Chondrocyte (in vitro differentiated cells): ENCODE data around the gene ANAPC1. TPM values are rescaled to one million over a fixed set of nuclear protein-coding genes. Genes with fewer than 3 reads are reported as not detected.
"Not testable (repeated sequence)": the region's sequence is repeated elsewhere in the genome, so short reads cannot be mapped to it uniquely, and the experiment has no call there.

Experiments
- DNase-seq: peaks from one replicate; pipeline ENCODE4 v3.0.0; 2021; ENCODE audit warnings: mixed read lengths, low spot score
- H3K27ac Mint-ChIP-seq: one replicate; pipeline ENCODE4 v1.8.0; 2021; ENCODE audit warnings: mild to moderate bottlenecking, moderate library complexity, mixed read lengths; ENCODE audit not compliant: unreplicated experiment
- H3K27me3 Mint-ChIP-seq: 2 replicates; pipeline ENCODE4 v1.8.0; 2021; ENCODE audit warnings: low read depth, mixed read lengths
- H3K36me3 Mint-ChIP-seq: 2 replicates; pipeline ENCODE4 v1.8.0; 2021; ENCODE audit warnings: low read depth, mixed read lengths
- H3K4me1 Mint-ChIP-seq: 2 replicates; pipeline ENCODE4 v1.8.0; 2021; ENCODE audit warnings: low read depth, mild to moderate bottlenecking, mixed read lengths
- H3K4me3 Mint-ChIP-seq: one replicate; pipeline ENCODE4 v1.8.0; 2021; ENCODE audit warnings: mild to moderate bottlenecking, moderate library complexity, mixed read lengths; ENCODE audit not compliant: unreplicated experiment
- H3K9me3 Mint-ChIP-seq: 2 replicates; pipeline ENCODE4 v1.8.0; 2021; ENCODE audit warnings: low read depth, mixed read lengths
- CTCF ChIP-seq: fragments of 200-600 bp; sonication (generic); IDR thresholded peaks from 2 replicates; pipeline ENCODE4 v1.5.0; 2021; ENCODE audit warnings: antibody characterized with exemption, mild to moderate bottlenecking, moderate library complexity
- microRNA-seq: library from miRNA; unstranded; fragments of <30 nt; microRNA quantifications from one replicate; pipeline ENCODE4 v1.2.0, GENCODE V29; 2020; ENCODE audit warnings: borderline number of aligned reads
- total RNA-seq: library from RNA; stranded (reverse); gene quantifications from 3 replicates; pipeline ENCODE4 v1.2.1, GENCODE V29; 2021

The ANAPC1 gene
- total RNA-seq, 1 donor from 2014 or later: 21.7 TPM

- H3K4me3 Mint-ChIP-seq, H3K36me3 Mint-ChIP-seq, H3K4me1 Mint-ChIP-seq, H3K27me3 Mint-ChIP-seq, H3K9me3 Mint-ChIP-seq, H3K27ac Mint-ChIP-seq, DNase-seq: not testable (repeated sequence)
- TF ChIP-seq CTCF: peak; percentile 51
These were observed 158.3 kb downstream of the ANAPC1 start for GRCh38 chr2:111725742-111726141.

- H3K4me1 Mint-ChIP-seq, H3K36me3 Mint-ChIP-seq, H3K27me3 Mint-ChIP-seq, H3K4me3 Mint-ChIP-seq, H3K9me3 Mint-ChIP-seq, DNase-seq, H3K27ac Mint-ChIP-seq: not testable (repeated sequence)
These were observed 164.4 kb downstream of the ANAPC1 start for GRCh38 chr2:111719610-111720009.

Small RNA genes lying within 50 kb of the gene (microRNA-seq; reads per million reads assigned to microRNA genes)
- gene MIR4771-2: not detected

Other genes starting within 250 kb of the ANAPC1 start
- 3.1 to 6.4 TPM (median 3.2 TPM) in 3 replicates for gene MERTK, start 14.4 kb upstream of the ANAPC1 start, total RNA-seq
- gene TMEM87B, start 171.1 kb upstream of the ANAPC1 start, total RNA-seq: 19.4 to 20.1 TPM (median 19.8 TPM) in 3 replicates